EH (cell line): ENCODE data around the gene MOB2.
A peak's percentile ranks its signal among the peaks of the same experiment; 100 is the strongest.

Experiments used
- DNase-seq: peaks from one replicate; pipeline ENCODE4 v3.0.0-alpha.2; 2015; ENCODE audit warnings: low read depth

Gene MOB2, protein sequence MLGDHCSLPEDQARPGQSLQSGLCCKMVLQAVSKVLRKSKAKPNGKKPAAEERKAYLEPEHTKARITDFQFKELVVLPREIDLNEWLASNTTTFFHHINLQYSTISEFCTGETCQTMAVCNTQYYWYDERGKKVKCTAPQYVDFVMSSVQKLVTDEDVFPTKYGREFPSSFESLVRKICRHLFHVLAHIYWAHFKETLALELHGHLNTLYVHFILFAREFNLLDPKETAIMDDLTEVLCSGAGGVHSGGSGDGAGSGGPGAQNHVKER

DNA sequence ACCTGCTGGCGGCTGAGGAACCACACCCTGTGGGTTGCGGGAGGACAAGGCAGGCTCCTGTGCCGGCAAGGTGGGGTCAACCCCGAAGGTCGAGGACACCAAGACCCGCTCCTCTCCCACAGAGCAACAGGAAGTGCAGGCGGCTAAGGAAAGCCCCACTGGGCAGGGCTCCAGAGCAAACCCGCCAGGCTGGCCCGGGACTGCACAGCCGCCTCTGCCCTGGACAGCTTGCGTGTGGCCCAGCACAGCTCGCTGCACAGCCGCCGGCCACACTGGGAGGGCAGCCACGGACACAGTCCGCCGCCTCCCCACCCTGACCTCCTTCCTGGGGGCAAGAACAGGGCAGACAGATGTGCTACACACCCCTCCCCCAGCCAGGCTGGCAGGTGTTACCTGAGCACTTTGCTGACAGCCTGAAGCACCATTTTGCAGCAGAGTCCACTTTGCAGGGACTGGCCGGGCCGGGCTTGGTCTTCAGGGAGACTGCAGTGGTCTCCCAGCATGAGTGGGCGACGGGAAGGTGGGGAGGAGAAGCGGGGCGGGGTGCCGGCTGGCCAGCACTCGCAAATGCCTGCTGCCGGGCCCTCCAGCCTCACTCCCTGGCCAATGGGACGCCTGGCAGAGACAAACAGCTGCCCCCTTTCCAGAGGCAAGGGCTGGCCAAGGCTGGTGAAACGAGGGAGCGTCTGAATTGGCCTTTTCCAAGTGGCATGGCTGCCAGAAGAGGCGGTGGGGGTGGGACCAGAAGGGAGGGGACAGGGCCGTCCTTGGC is at the start of gene MOB2:
Gene MOB2 (minus strand): TSS at position 726 of the 772 bp plus-strand sequence. CDS start 223 bp downstream, at position 503.
- no peak for DNase-seq

- peak; percentile 79 for DNase-seq
Observed at GRCh38 chr11:1534682-1535081, 48.1 kb upstream of the MOB2 start.

DNA sequence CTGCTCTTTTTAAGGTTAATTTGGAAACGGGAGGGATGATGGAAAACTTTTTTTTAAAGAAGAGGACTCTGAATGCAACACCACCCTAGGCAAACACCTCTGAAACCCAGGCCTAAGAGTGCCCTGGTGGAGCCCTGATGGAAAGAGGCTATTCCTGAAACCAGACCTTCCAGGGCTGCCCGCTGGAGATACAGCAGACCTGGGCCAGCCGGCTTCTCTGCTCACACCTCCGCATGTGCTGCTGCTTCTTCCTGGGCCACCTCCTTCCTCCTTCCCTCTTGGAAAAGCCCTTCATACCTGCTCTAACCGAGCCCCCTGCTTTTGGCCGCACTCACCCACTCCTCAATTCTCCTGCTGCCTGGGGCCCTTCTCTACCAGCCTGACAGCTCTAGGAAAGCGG is 47.6 kb upstream of the MOB2 start:
- no peak for DNase-seq

GRCh38 chr11:1533342-1533725 is 46.8 kb upstream of the MOB2 start:
- no peak for DNase-seq

- DNase-seq: peak; percentile 48
Observed at GRCh38 chr11:1532606-1533341, 46.2 kb upstream of the MOB2 start.

GRCh38 chr11:1532014-1532586 is 45.5 kb upstream of the MOB2 start:
- peak; percentile 58 for DNase-seq

DNA sequence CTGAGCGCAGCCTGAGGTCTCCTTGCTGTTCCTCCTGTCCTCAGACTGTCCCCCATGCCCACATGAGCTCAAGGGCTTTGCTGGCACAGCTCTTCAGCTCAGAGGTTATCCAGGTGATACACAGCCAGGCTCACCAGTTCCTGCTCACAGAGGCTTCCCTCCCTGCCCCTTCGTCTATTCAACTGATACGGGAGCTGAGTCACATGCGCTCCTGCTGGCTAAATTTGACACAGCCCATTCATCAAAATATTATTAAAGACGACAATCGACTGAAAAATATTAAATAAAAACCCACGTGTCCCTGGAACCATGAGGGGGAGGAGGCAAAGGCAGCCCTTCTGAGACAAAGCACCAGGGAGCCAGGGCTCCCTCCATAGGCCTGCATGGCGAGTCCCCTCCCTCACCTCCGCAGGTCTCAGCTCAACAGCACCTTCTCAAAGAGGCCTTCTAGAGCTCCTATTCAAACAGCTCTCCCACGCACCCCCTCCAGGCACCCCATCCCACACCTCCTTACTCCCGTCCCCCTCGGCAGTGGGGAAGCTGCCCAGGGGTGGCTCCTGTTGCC is 45.0 kb upstream of the MOB2 start:
- DNase-seq: no peak

- no peak for DNase-seq
Observed at GRCh38 chr11:1530686-1531448, 44.3 kb upstream of the MOB2 start.

GRCh38 chr11:1529774-1530173 is 43.2 kb upstream of the MOB2 start:
- DNase-seq: no peak

- DNase-seq: no peak
Observed at GRCh38 chr11:1529286-1529685, 42.7 kb upstream of the MOB2 start.

DNA sequence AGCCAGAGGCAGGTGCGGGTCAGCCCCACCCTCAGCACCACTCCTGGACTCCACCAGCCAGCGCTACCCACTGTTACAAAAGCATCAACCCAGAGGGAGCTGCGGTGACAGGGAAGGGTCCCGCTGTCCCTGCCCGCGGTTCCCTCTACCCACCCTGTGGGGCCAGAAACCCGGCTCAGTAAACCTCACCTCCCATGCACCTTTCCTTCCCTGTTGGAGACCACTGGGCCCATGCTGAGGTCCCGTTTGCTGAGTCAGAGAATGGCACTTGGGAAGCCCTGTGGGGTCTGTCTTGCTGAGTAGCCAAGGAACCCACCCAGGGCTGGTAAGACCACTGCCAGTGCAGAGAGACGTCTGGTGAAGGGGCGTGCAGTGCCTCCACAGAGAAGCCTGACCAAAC is 42.1 kb upstream of the MOB2 start:
- DNase-seq: no peak

GRCh38 chr11:1526785-1527184 is 40.2 kb upstream of the MOB2 start:
- no peak for DNase-seq

DNA sequence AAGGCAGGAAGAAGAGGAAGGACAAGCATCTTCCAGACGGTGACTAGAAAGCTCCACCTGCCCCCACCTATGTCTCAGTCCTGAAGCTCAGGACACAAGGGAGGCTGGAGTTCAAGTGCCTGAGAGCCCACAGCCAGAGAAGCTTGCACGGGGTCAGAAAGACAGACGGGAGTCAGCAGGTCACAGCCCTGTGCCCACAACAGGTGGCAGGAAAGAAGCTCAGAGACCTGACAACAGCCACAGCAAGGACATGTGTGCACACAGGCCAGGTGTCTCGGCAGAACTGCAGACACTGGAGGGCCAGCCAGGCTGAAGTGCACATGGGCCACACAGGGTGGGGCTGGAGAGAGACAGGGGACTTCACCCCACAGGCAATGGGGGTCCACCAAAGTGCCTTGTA is 37.2 kb upstream of the MOB2 start:
- no peak for DNase-seq

GRCh38 chr11:1523077-1523476 is 36.5 kb upstream of the MOB2 start:
- DNase-seq: no peak

DNA sequence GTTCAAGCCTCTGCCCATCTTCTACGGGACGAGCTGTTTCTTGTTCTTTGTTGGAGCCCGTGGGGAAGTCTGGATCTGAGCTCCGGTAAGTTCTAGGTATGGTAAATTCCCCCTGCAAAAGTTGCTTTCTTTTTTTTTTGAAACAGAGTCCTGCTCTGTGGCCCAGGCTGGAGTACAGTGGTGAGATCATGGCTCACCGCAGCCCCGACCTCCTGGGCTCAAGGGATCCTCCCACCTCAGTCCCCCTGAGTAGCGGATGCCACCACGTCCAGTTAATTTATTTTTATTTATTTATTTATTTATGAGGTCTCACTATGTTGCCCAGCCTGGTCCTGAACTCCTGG is 35.5 kb upstream of the MOB2 start:
- DNase-seq: no peak

- no peak for DNase-seq
Observed at GRCh38 chr11:1521382-1522080, 35.0 kb upstream of the MOB2 start.

GRCh38 chr11:1520663-1521267 is 34.2 kb upstream of the MOB2 start:
- peak; percentile 16 for DNase-seq

- DNase-seq: no peak
Observed at GRCh38 chr11:1520209-1520662, 33.7 kb upstream of the MOB2 start.

DNA sequence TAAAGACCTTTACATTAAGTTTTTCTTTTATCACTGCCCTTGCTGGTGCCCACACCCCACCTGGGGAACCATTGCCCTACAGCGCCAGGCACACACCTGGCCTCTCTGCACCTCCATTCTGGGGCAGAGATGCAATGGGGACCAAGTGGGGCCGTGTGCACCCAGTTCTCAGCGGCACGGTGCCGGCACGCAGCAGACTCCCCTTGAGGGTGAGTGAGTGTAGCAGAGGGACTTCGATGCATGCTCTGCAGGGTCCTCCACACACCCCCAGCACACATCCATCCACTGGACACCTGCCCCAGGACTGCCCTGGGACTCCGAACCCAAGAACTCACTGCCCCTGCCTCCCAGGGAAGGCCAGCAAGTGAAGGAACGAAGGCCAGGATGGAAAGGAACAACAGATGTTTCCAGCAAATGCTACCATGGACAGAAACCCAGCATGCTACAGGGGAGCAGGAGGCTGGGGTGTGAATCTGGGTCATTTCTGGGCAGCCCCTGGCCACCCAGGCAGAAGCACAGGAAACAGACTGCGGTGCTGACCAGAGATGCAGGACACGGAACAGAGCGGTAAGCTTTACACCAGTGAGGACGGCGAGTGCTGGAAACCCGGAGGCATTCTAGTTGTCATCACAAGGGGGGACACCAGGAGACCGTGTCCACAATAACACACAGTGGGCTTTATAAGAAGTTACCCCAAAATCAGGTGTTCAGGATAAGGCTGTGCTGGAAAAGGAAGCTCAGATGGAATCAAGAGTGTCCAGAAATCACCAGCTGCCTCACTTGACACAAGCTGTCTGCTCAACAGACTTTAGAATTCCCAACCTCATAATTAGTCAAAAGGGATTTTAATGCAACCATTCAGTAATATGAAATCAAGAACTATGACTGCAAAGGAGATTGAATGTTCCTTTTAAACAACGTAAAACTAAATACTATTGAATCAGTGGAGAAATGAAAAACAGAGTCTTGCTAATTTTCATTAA is 32.7 kb upstream of the MOB2 start:
- DNase-seq: no peak
